DMS53 treated with DMSO at 0.1 percent for 48 hours (cell line): ENCODE results near the gene COL21A1.
"Not testable (repeated sequence)": the region's sequence is repeated elsewhere in the genome, so short reads cannot be mapped to it uniquely, and the experiment has no call there.

Source experiments
- DNase-seq: peaks from one replicate; lab custom pipeline; 2025; ENCODE audit not compliant: unreplicated experiment; lab: John Stamatoyannopoulos, UW

COL21A1 gene

DNA sequence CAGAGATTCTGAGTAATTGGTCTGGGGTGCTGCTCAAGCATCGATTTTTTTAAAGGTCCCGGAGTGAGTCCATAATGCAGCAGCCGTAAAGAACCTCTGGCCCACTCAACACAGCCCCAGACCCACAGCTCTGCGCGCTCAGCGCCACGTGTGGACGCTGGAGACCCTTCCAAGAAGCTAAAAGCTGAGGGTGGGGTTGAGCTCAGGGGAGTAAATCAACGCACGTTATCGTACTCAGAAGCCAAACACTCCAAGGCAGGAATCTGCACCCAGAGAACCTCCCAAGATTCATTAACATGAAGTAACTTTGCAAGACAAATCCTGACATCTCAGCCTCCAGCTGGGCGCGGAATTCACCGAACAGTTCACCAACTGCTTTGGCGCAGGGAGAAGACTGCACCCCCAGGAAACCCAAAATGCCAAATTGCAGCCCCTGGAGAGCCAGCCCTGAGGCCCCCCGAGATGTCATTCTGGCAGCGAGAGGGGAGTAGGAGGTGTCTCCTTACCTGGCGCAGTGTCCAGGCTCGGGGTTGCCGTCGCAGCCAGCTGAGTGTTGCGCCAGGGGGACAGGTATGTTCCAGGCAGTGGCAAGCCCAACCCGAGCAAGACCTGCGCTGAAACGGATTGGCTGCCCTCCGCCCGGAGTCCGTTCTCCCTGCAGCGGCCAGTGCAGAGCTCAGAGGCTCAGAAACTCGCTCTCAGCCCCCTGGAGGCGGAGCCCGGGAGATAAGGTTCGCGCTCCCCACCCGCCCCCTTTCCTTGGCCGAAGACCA is at the start of gene COL21A1:
TSS of gene COL21A1 (minus strand) at position 700 of the 773 bp plus-strand sequence. CDS start 64,962 bp downstream, outside the sequence.
- DNase-seq: peak; percentile 69

DNA sequence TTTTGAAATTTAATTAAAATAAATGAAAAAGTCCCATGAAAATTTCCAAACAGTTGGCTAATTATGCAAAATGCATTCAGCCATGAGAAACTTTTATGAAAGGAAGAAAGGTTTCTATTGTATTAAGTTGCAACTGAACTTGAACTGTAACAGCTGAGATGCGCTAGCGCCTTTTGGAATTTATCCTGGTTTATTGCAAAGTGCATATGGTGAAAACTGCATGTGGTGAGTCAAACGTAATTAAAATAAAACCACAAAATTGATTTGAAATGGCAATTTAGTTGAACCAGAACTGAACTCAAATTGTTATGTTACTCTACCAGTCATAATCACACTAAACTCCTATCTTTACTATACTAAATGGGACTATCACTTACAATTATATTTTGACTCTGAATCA is 46.4 kb upstream of the COL21A1 start:
- DNase-seq: no peak

DNA sequence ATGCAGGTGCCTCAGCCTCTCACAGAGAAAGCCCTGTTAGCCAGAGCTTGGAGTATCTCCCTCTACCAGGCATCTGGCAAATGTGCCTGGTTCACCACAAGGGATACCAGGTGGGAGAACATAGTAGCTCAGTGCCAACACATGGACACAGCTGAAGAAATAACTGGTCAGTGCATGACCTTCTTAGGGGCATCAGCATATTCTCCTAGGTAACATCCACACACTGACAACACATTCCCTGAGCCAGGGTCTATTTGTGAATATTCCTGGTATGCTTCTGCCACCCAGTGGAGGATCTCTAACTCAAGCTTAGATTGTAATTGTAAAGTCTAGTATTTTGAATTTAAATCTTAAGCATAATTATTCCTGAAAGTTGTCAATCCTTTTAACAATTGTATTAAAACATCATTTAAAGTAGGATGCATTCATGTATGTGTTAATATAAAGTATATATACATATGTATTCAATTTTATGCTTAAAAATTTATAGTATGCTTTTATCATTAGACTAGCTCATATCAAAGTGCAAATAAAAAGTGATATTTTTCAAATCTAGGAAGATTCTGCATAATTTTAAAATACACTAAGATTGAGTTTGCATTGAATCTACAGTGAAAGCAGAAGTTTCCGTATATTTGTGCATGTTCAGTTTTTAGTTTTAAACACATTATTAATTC is 45.3 kb upstream of the COL21A1 start:
- DNase-seq: peak; percentile 75

DNA sequence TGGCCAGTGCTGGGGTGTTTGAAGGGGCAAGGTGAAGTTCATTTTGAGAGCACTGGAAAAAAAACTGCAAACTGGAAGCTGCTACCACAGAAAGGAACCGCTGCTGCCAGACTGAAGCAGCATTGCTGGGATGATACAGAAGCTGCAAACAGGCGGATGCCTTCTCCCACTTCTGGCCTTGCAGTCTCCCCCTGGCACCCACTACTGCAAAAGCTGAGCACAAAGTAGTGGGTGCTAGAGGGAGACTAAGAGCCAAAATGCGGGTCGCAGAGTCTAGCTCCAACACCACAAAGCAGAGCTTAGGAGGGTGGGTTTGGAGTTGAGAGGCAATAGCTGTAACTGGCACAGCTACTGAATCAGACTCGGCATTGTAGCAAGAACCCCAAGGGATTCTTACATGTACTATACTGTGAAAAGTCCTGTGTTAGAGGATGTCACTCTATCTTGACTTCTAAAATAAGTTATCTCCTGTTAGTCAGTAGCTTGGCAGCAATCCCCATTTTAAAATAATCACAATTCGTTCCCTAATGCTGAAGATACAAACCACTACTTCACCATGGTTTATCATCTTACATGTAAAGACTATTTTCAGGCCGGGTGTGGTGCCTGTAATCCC is 44.0 kb upstream of the COL21A1 start:
- DNase-seq: no peak

DNA sequence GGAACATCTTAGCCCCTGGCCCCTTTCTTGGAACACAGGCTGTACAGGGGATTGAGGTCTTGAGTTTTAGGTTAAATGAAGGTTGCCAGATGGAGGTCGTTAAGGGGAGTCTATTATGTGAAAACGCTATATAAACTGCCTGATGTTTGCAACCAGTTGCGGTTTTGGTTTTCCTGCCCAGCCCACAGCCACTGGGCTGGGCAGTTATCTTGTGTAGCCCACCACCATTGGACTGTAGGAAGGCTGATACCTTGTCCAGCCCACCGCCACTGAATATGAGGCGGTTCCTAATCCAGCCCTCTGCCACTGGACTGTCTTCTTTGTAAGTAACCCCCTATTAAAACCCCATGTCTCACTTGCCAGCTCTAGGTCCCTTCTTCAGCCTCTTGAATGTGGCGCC is 42.3 kb upstream of the COL21A1 start:
- no peak for DNase-seq

DNA sequence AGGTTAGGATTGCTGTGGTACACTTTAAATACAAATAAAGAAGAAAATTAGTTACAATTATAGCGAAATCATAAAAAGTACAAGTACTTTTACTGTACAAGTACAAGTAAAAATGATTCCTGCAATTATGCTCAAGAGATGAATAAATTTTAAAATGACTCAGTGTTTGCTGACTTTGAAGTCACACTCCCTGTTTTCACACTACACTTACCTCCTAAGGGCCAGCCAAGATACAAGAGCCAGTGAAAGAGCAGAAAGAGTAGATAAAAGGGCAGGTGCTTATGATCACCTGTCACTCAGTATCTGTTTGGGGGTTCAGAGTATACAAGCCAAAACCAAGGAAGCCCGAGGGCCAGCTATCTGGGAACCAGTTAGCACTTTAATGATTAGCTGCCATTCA is 41.0 kb upstream of the COL21A1 start:
- DNase-seq: peak; percentile 91

DNA sequence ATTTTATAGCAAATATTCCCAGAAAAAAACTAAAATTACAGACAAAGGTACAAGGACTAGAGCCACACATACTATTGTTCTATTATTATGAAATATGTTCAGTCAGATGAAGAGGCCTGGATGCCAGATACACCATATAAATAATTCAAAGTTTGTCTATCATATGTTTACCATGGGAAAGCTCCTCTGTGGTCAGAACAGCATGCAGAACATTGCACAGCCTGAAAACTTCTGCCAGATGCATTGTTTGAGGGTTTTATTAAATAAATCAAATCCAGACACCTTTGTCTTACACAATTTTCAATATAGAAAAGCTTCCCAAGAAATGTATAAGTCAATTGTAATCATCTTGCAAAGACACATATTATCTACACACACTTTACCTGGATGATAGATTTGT is 35.0 kb upstream of the COL21A1 start:
- DNase-seq: no peak

DNA sequence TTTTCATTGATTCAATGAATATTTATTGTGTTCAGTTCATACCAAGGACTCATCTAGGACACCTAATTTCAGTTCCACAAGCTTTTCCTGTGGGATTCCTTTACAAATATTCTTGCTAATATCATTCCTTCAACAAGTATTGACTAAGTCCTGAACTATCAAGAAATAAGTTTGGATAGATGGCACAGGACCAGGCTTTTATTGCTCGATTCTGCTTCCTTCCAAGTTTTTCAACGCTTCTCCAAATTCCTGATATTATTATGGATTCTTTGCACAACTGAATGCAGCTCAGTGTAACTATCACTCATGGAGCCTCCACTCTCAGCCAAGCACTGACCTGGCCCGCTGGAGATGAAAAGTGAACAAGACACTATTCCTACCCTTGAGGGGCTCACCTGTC is 32.7 kb upstream of the COL21A1 start:
- DNase-seq: no peak

DNA sequence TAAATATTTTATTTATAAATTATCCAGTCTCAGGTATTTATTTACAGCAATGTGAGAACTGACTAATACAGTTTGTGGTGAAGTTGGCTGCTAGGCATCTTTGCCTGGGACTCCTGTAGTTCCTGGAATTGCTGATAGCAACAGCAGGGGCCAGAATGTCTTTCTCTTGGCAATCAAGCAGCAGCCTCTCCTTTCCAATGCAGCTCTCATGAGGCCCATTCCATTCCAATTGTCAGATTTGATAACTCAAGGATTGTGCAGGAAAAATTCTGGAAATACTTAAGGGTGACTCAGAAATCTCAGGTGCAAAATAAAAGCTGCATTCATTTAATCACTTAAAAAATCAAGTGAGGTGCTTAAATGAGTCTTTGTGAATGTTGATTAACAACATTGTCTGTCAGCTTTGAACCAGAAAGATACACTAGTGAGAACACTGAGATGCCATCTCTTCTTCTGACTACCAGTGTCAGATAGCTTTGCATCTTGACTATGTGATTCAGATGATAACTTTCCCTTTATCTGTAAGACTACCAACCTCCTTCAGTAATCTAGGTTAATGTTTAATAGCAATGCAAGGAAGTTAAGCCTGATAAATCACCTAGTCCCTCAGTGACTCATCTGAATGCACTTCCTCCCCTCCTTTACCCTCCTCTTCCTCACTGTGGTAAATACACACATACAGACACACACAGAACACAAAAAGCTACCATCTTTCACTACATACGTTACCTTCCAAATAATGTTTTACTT is 32.1 kb upstream of the COL21A1 start:
- peak; percentile 63 for DNase-seq

DNA sequence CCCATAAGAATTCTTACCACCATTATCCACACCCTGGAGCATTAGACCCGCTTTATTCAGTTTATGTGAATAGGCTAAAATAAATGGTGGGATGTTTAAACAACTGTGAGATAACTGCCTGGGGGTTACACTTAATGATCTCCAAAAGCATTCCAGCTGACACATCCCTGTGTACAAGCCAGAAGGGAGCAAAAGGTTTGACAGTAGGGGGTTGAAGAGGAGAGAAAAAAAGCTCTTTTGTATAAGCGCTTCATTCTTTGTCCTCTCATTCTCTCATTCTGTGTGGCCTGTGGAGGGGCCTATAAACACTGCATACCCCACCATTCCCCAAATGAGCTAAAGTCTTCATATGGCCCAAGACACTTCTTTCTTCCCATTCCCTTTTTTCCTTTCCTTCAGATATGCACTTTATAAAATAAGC is 30.8 kb upstream of the COL21A1 start:
- no peak for DNase-seq

DNA sequence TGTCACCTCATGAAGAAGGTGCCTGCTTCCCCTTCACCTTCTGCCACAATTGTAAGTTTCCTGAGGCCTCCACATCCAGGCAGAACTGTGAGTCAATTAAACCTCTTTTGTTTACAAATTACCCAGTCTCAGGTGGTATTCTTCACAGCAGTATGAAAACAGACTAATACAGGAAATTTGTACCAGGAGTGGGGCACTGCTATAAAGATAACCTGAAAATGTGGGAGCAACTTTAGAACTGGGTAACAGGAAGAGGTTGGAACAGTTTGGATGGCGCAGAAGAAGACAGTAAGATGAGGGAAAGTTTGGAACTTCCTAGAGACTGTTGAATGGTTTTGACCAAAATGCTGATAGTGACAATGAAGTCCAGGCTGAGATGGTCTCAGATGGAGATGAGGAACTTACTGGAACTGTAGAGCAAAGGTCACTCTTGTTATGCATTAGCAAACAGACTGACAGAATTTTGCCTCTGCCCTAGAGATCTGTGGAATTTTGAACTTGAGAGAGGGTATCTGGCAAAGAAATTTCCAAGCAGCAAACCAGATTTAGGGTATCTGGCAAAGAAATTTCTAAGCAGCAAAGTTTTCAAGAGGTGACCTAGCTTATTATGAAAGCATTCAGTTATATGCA is 23.5 kb upstream of the COL21A1 start:
- DNase-seq: no peak

DNA sequence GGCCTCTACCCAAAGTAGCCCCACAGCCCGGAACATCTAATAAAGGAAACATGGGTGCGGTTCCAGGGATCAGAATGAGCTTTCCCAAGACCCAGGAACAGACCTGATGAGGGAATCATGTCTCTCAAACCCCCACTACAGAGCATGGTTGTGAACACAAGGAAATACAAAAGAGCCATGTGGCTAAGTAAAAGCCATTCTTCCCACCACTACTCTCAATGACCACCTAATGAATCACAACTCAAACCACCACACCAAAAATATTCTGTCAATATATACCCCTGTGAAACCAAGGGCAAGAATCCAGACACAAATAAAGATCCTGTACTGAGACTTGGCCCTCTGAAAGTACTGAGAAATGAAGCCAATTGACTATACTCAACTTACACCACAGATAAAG is 20.9 kb upstream of the COL21A1 start:
- DNase-seq: no peak

DNA sequence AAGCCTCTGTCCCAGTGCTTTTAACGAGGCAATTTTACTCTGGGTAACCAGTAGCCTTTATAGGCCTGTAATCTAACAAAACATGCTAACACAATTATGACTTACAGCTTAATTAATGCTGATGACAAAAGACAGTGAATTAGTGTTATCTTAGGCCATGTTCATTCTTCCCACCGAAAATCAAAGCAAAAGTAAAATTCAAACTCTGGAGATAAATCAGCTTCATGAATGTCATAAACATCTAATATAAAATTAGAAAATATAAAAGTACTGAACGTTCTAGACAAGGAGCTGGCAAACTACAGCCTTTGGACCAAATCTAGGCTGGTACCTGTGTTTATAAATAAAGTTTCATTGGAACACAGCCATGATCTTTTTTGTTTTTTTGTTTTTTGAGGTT is 18.6 kb upstream of the COL21A1 start:
- DNase-seq: no peak

DNA sequence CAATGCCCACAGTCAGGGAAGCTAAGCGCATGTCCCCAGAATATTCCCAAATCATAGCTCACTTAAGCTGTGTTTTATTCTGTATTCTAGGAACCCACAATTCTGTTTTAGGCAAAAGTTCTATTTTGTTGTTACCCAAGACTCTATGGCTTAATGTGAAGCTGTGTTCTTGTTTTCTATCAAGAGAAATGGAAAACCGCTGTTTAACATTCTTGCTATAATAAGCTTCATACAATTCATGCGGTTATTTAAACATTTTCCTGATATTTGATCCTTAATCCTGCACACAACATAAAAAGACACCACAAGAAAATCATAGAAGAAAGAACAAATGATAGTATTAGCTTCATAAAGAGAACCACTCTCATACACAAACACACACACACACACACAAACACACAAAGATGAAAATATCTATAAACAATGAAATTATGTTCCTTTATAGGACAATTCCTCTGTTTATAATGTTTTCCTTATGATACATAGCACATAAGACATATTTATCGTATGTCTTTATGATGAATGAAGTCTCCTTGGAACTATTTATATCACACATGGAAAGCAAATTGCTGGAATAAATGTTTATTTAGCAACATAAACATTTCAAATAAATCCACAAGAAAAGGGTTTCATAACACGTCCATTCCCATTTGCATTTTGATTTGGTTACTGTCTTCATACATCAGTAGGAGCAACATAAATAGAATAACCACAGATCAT is 16.4 kb upstream of the COL21A1 start:
- no peak for DNase-seq

DNA sequence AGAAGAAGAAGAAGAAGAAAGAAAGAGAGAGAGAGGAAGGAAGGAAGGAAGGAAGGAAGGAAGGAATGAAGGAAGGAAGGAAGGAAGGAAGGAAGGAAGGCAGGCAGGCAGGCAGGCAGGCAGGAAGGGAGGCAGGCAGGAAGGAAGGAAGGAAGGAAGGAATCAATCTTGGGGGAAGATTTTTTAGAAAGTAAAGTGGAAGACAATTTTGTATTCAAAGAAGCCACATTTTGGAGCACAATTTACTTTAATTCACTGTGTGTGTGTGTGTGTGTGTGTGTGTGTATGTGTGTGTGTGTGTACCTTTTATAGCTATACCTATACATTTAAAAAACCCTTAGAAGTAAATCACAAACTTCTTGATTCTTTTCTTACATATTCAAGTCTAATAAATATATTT is 13.2 kb upstream of the COL21A1 start:
- not testable (repeated sequence) for DNase-seq

DNA sequence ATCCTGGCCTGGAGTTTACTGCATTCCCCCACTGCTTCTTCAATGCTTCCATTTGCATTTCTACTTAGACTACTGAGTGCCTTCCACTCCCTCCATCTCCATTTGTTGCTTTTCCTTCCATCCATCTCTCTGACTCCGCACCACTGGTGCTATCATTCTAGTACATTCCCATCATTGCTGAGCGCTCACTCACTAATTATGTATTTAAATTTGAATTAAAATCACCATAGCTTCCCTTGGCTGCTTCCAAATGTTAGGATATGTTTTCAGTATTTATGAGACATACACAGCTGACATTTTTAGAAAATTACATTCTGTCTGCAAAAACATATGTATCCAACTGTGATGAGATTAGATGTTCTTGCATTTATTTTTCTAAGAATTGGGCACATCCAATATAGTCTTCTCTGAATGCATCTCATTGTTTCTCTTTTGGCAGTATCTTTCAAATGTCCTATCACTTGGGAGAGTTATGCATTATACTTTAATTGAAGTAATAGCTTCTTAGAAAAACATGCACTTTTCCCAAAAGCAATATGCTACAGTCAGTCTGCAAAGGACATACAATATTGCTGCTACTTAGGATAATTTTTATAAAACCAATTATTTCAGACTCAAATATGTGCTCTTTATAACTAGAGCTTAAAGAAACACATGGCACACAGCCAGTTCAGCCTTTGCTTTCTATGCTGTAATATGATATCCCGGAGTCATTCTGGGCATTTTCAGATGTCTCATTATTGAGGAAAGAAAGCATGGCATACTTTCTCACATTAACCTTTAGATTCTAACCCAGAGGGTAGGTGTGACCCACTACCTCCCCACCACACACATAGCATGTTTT is 12.1 kb upstream of the COL21A1 start:
- peak; percentile 79 for DNase-seq

DNA sequence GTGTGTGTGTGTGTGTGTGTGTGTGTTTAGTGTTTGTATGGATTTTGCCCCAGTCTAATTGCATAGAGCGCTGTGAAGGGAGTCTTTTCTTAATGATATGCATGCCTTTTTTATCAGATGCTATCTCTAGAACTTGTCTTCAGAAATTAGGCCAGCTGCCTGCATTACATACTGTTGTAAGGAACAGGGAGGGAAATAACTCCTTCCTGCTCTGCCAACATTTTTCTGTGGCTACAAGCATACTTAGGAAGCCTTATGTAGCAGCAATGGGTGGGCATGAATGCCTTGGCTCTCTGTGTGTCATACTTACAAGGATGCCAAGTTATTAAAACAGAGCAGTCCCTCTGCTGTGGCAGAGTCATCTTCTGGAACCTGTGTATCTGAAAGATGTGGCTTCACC is 8.0 kb upstream of the COL21A1 start:
- DNase-seq: no peak

DNA sequence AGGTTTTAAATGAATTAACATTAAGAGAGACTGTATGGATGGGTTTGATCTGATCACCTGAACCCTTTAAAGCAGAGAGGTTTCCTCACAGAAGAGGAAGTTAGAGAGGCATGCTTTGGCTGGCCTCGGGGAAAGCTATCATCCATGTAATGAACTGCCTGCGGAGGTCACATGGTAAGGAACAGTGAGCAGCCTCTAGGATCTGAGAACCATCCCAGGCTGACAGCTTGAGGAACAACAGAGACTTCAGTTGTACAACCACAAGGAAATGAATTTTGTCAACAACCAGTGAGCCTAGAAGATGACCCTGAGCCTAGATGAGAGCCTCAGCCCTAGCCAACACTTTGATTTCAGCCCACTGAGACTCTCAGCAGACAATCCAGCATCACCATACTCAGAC is 2.9 kb upstream of the COL21A1 start:
- DNase-seq: no peak

DNA sequence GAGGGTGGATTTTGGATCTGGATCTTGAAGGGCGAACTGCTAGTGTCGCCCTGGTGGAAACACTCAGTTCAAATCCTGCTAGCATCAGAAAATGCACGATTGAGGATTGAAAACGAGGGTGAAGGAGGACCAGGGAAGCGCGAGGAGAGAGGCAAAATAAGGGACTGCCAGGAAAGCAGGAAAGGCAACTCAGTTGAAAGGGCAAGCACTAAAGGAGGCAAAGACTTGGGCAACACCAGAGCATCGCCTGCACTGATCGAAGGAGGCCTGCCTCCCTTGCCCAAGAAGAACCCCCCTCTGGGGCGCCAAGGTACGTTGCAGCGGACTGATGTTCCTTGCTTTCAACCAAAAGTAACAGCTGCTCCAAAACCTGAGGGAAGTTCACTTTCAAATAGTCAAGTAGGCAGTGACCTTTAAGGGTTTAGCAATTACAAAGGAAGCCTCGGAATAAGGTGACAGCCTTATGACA is 308 bp upstream of the COL21A1 start:
- DNase-seq: no peak
